Endothelial cell of umbilical vein (primary cell): ENCODE data around the gene MAGIX. TPM values are rescaled to one million over a fixed set of nuclear protein-coding genes. Genes with fewer than 3 reads are reported as not detected.

Experiments used
- BruUV-seq: library from RNA; stranded (reverse); fragments of 400-500 nt; replicated peaks from 2 replicates; lab custom pipeline; 2021; lab: Mats Ljungman, UMichigan
- CTCF ChIA-PET: fragments of 300-600, 350-600 bp; sonication (Branson Sonifier 250); formaldehyde crosslinking; loops from one replicate; lab custom pipeline; 2021; ENCODE audit warnings: antibody characterized with exemption, inconsistent platforms; lab: Charles Lee
- POLR2A ChIA-PET: fragments of 300-600, 350-600 bp; sonication (Branson Sonifier 250); formaldehyde crosslinking; loops from one replicate; lab custom pipeline; 2021; ENCODE audit warnings: antibody characterized with exemption, inconsistent platforms; lab: Charles Lee
- DNase-seq: peaks from one replicate; pipeline ENCODE4 v3.0.0-alpha.2; 2011; ENCODE audit warnings: low read depth, low spot score
- FAIRE-seq: peaks from 2 replicates; lab custom pipeline; 2011; peaks lifted over from hg19 to GRCh38; lab: Jason Lieb, UNC
- H2AFZ ChIP-seq: 2 replicates; pipeline ENCODE4 v1.6.0; 2012; ENCODE audit warnings: low read depth, low read length, control low read depth, inconsistent platforms
- H3K27ac ChIP-seq: 2 replicates; pipeline ENCODE4 v1.5.1; 2011; ENCODE audit warnings: low read depth, mild to moderate bottlenecking, control low read depth, low read length, moderate library complexity; ENCODE audit not compliant: insufficient read depth
- H3K27me3 ChIP-seq, 2 experiments: 2 replicates each; pipeline versions ENCODE4 v1.6.0 to v1.6.1; 2011; ENCODE audit warnings: low read length in 2 of 2, mixed read lengths in 1 of 2; ENCODE audit not compliant: control insufficient read depth in 2 of 2, insufficient read depth in 2 of 2
- H3K36me3 ChIP-seq, 2 experiments: 2 replicates in 1 of 2; 3 replicates in 1 of 2; pipeline ENCODE4 v1.5.1; 2011; ENCODE audit warnings: low read length in 2 of 2, mild to moderate bottlenecking in 1 of 2, moderate library complexity in 1 of 2; ENCODE audit not compliant: control insufficient read depth in 2 of 2, insufficient read depth in 2 of 2; ENCODE audit errors: extremely low read depth in 1 of 2
- H3K4me1 ChIP-seq: 3 replicates; pipeline ENCODE4 v1.5.1; 2011; ENCODE audit warnings: mild to moderate bottlenecking, low read length; ENCODE audit not compliant: control insufficient read depth, insufficient read depth; ENCODE audit errors: extremely low read depth
- H3K4me2 ChIP-seq: 2 replicates; pipeline ENCODE4 v1.6.1; 2011; ENCODE audit warnings: low read length, control low read depth, mixed read lengths; ENCODE audit not compliant: insufficient read depth
- H3K4me3 ChIP-seq, 3 experiments: fragments of 200-600 bp in 1 of 3; sonication (generic), shearing (Covaris generic) in 1 of 3; replicated peaks in 1 of 3; 2 replicates each; pipeline ENCODE4 v1.5.1; 2011 to 2016; ENCODE audit warnings: control low read depth in 3 of 3, low read length in 3 of 3, mild to moderate bottlenecking in 2 of 3, inconsistent platforms in 1 of 3, low read depth in 1 of 3, moderate library complexity in 1 of 3; ENCODE audit not compliant: insufficient read depth in 1 of 3
- H3K79me2 ChIP-seq: 2 replicates; pipeline ENCODE4 v1.6.0; 2012; ENCODE audit warnings: low read length, inconsistent platforms; ENCODE audit not compliant: control insufficient read depth, insufficient read depth
- H3K9ac ChIP-seq: replicated peaks from 2 replicates; pipeline ENCODE3; 2011; ENCODE audit warnings: low read length, control low read depth; ENCODE audit not compliant: insufficient read depth; ENCODE audit errors: extremely low read depth
- H3K9me1 ChIP-seq: replicated peaks from 3 replicates; pipeline ENCODE4 v1.6.0; 2011; ENCODE audit warnings: mild to moderate bottlenecking, low read length; ENCODE audit not compliant: control insufficient read depth, insufficient read depth; ENCODE audit errors: extremely low read depth
- H3K9me3 ChIP-seq: replicated peaks from 2 replicates; pipeline ENCODE4 v1.5.1; 2012; ENCODE audit warnings: low read length, inconsistent platforms; ENCODE audit not compliant: control insufficient read depth, insufficient read depth
- H4K20me1 ChIP-seq: replicated peaks from 2 replicates; pipeline ENCODE3; 2011; ENCODE audit warnings: mild to moderate bottlenecking, low read length; ENCODE audit not compliant: control insufficient read depth, insufficient read depth; ENCODE audit errors: extremely low read depth
- CTCF ChIP-seq, 2 donors: IDR thresholded peaks; 1 replicate in 1 of 2; 2 replicates in 1 of 2; pipeline ENCODE4 v1.5.1; 2011; ENCODE audit warnings: low read length in 2 of 2, mild to moderate bottlenecking in 2 of 2, moderate library complexity in 2 of 2, control low read depth in 1 of 2, inconsistent platforms in 1 of 2, low read depth in 1 of 2; ENCODE audit not compliant: insufficient read depth in 1 of 2; ENCODE audit errors: extremely low read depth in 1 of 2
- EZH2 ChIP-seq: IDR thresholded peaks from 2 replicates; pipeline ENCODE4 v1.6.1; 2012; ENCODE audit warnings: borderline replicate concordance, low read depth, mild to moderate bottlenecking, moderate library complexity, low read length, inconsistent platforms; ENCODE audit not compliant: severe bottlenecking
- FOS ChIP-seq: IDR thresholded peaks from 2 replicates; pipeline ENCODE4 v1.6.1; 2011; ENCODE audit warnings: mild to moderate bottlenecking, low read length, moderate library complexity, borderline replicate concordance; ENCODE audit not compliant: insufficient read depth
- GATA2 ChIP-seq: IDR thresholded peaks from 2 replicates; pipeline ENCODE4 v1.7.0; 2011; ENCODE audit warnings: low read depth, mild to moderate bottlenecking, moderate library complexity, mixed read lengths, low read length; ENCODE audit not compliant: insufficient read length, insufficient read depth
- JUN ChIP-seq: IDR thresholded peaks from 2 replicates; pipeline ENCODE4 v1.6.1; 2011; ENCODE audit warnings: borderline replicate concordance, low read depth; ENCODE audit not compliant: insufficient read length, insufficient read depth
- MAX ChIP-seq: IDR thresholded peaks from 2 replicates; pipeline ENCODE4 v1.6.1; 2011; ENCODE audit not compliant: insufficient read depth, insufficient read length
- MYC ChIP-seq: IDR thresholded peaks from one replicate; pipeline ENCODE4 v1.6.1; 2011; ENCODE audit warnings: mild to moderate bottlenecking, low read depth, low read length
- POLR2A ChIP-seq: IDR thresholded peaks from 2 replicates; pipeline ENCODE4 v1.6.1; 2012; ENCODE audit warnings: low read depth, mild to moderate bottlenecking, control low read depth, low read length
- POLR2AphosphoS5 ChIP-seq: IDR thresholded peaks from 2 replicates; pipeline ENCODE4 v1.6.1; 2012; ENCODE audit warnings: low read depth, mild to moderate bottlenecking, control low read depth, low read length, moderate library complexity; ENCODE audit not compliant: insufficient read depth
- dilution Hi-C: fragments of 300-500 bp; cut with MboI; formaldehyde crosslinking; loops from one replicate; pipeline ENCODE4 v1.15.0; 2019; ENCODE audit warnings: low sequenced_read_pairs; ENCODE audit not compliant: extremely low pct_ligation_motif_present
- intact Hi-C: fragments of 100-400 bp; cut with micrococcal nuclease; formaldehyde crosslinking; loops from one replicate; pipeline ENCODE4 v1.10.0; 2022
- polyA plus RNA-seq, 4 experiments: library from polyadenylated mRNA; depleted of rRNA in 3 of 4; stranded (reverse) in 3 of 4; unstranded in 1 of 4; fragments of >200 nt; gene quantifications; 2 replicates each; pipeline versions ENCODE4 v1.2.1 to v1.2.3, GENCODE V29; 2011 to 2012; ENCODE audit warnings: missing spikeins in 1 of 4
- total RNA-seq: library from RNA; stranded (reverse); gene quantifications from 2 replicates; pipeline ENCODE4 v1.2.3, GENCODE V29; 2021

MAGIX gene
- total and polyA plus RNA-seq, 2 donors (not counting 3 experiments of a cell fraction or from before 2014, with no cell fraction given) = 0.77 to 0.88 TPM

DNA sequence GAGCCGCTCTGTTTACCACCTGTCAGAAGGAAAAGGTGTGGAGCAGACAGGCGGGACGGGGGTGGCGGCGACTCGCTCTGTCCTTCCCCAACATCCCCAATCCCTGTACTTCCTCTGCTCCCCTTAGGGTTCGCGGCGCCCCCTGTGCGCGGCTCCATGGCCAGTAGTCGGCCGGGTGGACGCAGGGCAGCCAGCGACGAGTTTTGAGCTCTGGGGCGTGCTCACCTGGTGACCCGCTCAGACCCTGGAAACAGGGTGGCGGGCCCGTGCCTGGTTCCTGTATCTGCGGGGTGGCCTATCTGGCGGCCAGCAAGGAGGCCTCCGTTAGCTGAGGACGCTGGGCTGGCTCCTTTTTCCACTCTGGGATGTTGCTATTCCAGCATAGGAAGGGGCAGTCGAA is 5.4 kb upstream of the MAGIX start:
- DNase-seq (no peak), FAIRE-seq (no peak)
- H3K9me1 ChIP-seq = no peaks in the 10 kb centered on the region
- POLR2A ChIA-PET = interaction anchor here (0.7 kb wide), 1 partner anchor 14 kb away, joined by 5 read pairs; no protein-coding TSS in a partner anchor
- CTCF ChIA-PET = interaction anchor here (1.1 kb wide), 1 partner anchor 35 kb away, joined by 3 read pairs; no protein-coding TSS in a partner anchor
- no peak for TF ChIP-seq MYC
- no peaks in the 10 kb centered on the region for H4K20me1 ChIP-seq
- no peaks in the 10 kb centered on the region for H3K36me3 ChIP-seq
- peaks cover 2% of the 10 kb centered on the region for H3K4me1 ChIP-seq
- no peak overlapping the region for H3K4me2 ChIP-seq
- no TSS peak for BruUV-seq
- no peaks in the 10 kb centered on the region for H3K79me2 ChIP-seq
- no peaks in the 10 kb centered on the region for H3K27me3 ChIP-seq
- no peak overlapping the region for H3K4me3 ChIP-seq
- no peak overlapping the region for H3K27ac ChIP-seq
- H3K9me3 ChIP-seq = no peaks in the 10 kb centered on the region
- H2AFZ ChIP-seq = no peak overlapping the region
- intact Hi-C loops = no loop called here
- no peak overlapping the region for H3K9ac ChIP-seq
- dilution Hi-C loops = no loop called here

- Histone ChIP-seq H3K4me1 (peaks cover 1% of the 10 kb centered on the region), H3K27ac (no peak overlapping the region), H3K27me3 (no peaks in the 10 kb centered on the region), H3K36me3 (no peaks in the 10 kb centered on the region), H3K4me3 (no peak overlapping the region), H4K20me1 (no peaks in the 10 kb centered on the region), H3K9me3 (no peaks in the 10 kb centered on the region), H3K9me1 (no peaks in the 10 kb centered on the region), H3K4me2 (no peak overlapping the region), H3K79me2 (no peaks in the 10 kb centered on the region), H2AFZ (no peak overlapping the region), H3K9ac (no peak overlapping the region)
- DNase-seq = no peak
- intact Hi-C loops = loop anchor here (5.0 kb wide), 1 partner anchor 119 kb away; the partner anchor contains the start of gene TFE3
- ChIA-PET CTCF (interaction anchor here (1.1 kb wide), 1 partner anchor 19 kb away, joined by 6 read pairs; no protein-coding TSS in a partner anchor), POLR2A (no interaction called here)
- FAIRE-seq = no peak
- no TSS peak for BruUV-seq
- TF ChIP-seq JUN (no peak), FOS (no peak), POLR2AphosphoS5 (no peak), CTCF (IDR thresholded peaks at IDR 0.05; ENCODE audit: extremely low read depth in 1 of 2, insufficient read depth in 1 of 2, low read depth in 1 of 2, low read length in 2 of 2) (no peak), GATA2 (no peak), MYC (no peak), POLR2A (no peak), MAX (no peak), EZH2 (no peak)
- dilution Hi-C loops = no loop called here
Measured at GRCh38 chrX:49160908-49161307, 1.6 kb upstream of the MAGIX start.
